Activated naive CD4-positive, alpha-beta T cell treated with Interleukin-2 at 50 U/mL for 16 hours (primary cell): Measurements from ENCODE around the gene CLMP.

Source experiments
- DNase-seq: peaks from one replicate; pipeline ENCODE4 v3.0.0-alpha.2; 2020

Gene CLMP, protein sequence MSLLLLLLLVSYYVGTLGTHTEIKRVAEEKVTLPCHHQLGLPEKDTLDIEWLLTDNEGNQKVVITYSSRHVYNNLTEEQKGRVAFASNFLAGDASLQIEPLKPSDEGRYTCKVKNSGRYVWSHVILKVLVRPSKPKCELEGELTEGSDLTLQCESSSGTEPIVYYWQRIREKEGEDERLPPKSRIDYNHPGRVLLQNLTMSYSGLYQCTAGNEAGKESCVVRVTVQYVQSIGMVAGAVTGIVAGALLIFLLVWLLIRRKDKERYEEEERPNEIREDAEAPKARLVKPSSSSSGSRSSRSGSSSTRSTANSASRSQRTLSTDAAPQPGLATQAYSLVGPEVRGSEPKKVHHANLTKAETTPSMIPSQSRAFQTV

DNA sequence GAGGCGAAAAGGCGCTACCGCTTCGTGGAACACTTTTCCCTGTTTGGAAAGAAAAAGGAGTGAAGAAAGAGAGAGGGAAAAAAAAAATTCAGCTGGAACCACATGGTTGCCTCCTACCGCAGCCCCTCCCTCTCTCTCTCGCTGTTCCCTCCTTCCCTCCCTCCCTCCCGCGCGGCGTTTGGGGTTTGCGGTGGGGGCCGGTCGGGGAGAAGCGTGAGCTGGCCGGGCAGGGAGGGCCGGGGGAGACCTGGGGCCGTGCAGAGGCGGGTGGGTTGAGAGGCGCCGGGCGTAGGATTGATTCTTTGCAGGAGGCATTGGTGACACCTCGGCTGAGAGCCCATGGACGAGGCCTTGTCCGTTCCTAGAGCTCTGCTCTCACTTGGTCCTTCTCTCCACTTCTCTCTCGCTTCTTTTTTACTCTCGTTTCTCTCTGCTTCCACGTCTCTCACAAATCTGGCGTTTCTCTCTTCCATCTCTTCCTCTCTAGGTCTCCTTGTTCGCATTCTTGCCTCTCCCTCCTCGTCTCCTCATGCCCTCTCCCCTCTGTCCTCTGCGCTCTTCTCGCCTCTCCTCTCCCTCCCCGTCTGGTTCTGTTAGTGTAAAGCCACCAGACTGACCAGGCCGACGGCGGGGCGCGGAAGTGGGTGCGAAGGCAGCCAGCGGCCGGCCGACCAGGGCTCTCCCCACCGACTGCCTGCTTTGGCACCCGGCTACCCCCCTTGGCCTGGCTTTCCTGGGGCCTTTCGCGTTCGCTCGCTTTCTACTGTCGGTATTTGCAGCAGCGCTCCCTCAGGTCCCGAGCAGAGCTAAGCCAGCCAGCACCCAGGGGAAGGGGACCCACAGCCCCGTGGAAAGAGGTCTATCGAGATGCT, at the start of gene CLMP:
TSS of gene CLMP (minus strand) at position 61 of the 872 bp plus-strand sequence. CDS start 308 bp downstream, outside the sequence.
- DNase-seq, result peak; percentile 14

DNA sequence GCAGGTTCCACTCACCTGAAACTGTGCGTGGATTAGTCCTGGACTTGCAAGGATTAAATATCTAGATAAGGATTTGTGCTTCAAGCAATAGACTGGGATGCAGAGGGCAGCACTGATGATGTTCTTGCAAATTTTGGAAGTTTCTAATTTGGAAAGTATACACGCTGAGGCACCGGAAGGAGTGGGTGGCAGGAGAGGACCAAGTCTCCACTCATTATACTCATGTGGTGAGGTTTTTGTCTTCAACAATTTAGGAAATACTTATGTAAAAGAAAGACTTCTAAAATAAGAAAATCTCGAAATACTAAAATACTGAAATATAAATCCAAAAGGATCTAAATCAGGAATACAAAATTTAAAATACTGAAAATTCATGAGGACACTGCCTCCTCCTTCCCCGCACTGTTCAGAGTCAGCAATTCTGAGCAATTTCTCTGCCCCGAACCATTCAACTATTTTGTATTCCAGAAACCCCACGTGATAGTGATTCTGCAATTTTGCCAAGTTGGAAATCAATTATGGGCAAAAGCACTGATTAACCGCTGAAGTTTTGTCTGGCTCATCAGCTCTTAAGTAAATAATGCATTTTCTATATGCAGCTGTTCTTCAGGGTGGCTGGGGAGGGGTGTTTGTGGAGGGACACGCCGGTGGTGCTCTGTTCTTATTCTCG, 47.0 kb upstream of the CLMP start:
- DNase-seq, result no peak

DNA sequence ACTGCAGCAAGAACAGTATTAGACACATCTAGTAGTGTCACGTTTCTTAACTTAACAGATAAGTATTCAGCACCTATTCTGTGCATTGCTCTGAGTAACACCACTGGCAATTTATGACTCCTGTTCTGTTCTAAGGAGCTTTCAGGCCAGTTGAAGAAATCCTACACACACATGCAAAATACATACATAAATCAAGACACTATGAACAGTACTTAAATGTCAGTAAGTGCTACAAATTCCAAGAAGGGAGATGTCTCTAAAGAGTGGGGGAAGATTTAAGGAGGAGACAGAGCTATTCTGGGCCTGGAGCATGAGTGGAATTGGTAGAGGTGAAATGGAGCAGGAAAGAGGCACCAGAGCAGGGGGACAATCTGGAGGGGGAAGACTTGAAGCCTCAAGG, 46.2 kb upstream of the CLMP start:
- no peak for DNase-seq

DNA sequence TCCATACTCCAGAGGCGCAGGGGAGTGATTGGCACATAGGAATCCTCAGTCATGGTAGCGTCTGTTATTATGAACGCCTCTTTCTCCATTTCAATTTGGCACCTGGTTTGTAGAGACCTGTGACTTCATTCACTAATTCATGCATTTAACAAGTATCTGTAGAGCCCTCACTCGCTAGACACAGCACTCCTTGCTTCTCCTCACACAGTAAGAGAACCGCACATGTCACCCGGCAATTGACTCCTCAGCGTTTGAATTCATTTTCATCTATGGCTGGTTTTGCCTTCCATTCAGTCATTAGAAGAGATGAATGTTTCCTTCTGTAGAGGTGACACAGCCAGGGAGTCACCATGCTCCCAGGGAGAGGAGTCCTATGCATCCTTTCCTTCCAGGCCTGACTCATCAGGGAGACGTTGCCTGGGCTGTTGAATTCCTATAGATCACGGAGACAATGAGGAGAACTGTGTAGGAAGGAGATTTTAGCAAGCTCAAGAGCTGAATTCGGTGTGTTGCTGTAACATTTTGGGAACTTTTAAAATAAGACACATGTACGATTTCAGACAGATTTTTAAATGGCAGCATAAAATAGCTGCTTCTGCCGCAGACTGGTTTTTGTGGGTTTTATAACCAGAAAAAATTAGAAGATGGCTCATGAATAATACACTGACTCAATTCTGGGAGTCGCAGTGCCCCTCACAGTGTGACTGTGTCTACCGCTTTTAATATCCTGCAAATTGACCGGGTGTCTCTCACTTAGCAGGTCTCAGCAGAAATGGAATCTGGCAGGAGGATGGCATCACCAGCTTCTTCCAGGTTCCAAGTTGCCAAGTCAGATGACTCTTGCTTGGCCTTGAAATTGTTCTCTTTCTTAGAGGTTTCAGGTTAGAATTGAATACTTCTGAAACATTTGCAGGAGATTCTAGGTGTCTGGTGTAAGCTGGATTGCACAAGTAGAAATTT, 44.4 kb upstream of the CLMP start:
- no peak for DNase-seq

DNA sequence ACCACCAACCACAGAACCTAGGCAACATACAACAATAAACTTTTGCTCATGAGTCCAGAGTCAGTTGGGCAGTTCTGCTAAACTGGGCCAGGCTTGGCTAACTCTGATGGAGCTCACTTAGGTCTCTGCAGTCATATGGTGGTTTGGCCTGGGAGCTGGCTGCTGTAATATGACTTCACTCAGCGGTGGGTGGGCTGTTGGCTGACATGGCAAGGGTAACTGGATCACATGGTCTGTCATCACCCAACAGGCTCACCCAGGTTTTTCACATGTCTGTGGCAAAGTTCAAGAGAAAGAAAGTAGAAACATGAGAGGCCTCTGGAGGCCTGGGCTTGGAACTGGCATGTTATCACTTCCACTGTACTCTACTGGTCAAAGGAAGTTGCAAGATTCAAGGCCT, 43.2 kb upstream of the CLMP start:
- no peak for DNase-seq

DNA sequence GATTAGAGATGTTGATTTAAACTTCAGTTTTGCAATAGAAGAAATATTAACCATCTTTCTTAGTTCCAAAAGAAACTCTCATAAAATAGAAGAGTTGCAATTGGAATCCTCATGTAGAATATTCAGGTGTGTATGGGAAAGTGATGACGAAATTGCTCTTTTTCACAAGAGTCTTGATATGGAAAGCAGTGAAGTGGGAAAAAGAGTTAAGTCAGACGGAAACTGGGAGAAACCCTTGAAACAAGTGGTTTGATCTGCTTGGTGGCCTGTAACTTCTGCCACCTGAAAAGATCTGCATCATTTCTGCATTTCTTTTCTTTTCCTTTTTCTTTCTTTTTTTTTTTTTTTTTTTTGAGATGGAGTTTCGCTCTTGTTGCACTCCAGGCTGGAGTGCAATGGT, 41.8 kb upstream of the CLMP start:
- no peak for DNase-seq

DNA sequence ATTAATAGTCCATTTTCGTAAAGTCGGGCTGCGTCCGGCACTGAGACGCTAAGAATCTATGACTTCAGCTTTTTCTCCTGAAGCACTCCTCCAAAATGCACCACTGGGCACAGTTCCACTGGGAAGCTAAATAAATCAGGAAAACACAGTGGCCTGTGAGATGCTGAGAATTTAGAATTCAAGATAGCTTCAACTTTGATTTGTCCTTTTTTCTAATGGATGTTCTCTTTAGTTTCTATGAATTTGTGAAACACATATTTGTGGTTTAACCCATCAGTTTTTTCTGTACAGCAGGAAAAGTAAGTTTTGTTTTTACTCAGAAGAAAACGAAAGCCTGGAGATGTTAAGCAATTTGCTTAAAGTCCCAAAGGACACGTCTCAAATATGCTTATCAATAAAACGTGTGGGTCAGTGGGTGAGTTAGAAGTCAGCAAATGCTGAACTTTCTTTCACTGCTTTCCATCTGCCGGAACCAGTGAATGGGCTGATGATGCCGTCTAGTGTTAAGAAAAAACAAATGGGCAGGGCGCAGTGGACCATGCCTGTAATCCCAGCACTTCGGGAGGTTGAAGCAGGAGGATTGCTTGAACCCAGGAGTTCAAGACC, 40.7 kb upstream of the CLMP start:
- no peak for DNase-seq

DNA sequence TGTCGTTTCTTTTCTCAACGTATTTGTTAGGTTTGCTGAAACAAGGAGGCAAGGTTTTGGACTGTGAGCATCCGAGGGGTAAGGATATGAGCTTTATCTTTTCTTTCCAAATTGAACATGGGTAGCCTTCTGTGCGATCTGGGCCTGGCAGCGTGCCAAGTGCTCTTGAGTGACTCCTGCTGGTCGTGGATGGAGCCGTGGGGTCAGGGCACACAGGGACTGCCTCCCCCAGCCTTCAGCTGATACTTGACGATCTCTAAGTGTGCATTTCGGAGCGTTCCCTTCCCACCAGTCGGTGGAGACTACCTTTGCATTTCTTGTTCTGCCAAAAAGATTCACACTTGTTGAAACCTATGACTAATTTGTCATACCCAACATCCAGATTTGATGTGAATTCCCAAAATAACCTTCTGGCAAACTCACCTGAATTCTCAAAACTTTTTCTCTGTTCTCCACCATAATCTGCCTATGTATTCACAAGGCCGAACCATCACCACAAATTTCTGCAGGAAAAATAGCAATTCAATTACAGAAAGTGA, 40.1 kb upstream of the CLMP start:
- DNase-seq, result peak; percentile 30

DNA sequence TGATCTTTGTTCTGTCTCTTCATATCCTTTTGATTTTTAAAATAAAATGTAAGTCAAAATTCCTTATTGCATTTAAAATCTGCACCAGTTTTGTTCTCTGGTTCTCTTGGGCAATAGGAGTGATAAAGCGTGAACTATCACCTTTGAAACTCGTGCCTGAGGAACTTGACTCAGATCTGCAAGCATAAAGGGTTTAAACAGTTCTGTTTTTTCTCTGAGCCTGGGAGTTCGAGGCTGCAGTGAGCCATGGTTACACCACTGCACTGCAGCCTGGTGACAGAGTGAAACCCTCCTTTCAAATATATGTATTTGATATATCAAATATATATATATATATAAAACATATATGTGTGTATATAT, 38.9 kb upstream of the CLMP start:
- DNase-seq, result no peak

DNA sequence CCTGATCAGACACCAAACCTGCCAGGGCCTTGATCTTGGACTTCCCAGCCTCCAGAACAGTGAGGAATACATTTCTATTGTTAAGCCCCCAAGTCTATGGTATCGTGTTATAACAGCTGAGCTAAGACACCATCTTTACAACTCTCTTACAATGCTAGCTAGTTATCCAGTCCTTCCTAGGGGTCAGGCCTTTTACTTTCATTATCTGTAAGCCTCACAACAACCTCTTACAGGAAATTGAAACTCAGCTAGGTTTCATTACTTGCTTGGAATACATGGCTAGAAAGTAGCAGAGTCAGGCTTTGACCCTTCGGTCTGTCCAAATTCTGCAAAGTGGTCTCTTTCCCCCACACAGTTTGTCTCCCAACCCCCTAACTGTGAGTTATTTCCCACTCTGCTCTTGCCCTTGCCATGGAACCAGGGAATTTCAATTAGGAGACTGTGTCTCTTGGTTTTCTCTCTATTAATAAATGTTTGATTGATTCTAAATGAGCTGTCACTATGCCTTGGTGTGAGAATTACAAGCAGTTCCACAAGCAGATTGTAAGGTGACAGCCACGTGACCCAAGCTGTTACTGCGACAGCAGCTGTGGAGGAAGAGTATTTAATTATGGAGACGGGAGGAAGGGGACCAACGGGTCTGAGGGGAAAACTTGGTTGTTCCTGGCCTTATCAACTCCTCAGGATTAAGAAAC, 38.4 kb upstream of the CLMP start:
- no peak for DNase-seq

DNA sequence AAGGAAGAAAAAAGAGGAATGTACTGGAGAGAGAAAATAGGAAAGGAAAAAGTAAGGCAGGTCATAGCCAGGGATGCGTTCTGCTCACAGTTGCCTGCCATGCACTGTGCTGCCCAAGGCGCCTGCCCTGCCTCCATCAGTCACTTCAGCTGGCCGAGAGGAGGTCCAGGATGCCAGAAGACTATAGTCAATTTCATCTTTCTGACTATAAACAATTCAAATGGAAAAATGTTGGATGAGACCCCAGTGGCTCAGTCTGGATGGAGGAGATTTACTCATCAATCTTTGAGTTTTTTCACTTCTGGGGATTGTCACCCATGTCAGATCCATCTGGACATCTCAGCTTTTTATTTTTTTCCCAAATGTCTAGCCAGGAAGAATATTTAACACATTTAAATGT, 36.7 kb upstream of the CLMP start:
- no peak for DNase-seq

DNA sequence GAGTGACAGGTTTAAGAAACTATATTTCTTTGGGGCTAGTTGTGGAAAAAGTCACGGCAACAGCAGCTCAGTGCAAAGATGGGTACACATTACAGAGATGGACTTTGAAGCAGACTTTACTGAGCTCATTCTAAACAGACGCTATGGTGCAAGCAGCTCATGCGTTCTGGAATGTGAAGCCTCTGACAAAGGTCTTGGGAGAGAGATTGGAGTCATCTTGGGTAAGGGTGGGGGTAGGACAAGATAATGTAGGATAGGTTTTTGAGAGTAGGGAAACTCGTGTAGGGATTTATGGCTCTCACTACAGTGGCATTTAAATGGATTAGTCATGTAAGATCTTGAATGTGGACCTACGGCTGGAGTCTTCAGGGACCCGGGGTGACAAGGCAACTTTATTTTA, 36.2 kb upstream of the CLMP start:
- DNase-seq, result no peak

DNA sequence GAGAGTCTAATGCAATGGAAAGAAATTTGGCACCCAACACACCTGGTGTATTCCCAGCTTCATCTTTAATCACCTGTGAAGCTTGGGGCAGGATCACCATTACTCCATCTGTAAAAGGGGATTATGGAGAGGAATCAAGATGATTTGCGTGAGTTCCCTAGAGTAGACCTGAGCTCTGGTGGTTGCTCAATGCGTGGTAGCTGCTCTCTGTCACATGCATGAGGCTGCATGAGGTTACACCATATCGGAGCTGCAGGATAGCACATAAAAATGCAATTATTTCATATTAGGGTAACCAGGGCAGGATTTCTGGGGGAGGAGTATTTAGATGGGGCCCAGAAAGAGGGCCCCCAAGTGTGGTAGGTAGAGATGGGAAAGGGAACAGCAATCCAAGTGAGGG, 35.3 kb upstream of the CLMP start:
- no peak for DNase-seq

DNA sequence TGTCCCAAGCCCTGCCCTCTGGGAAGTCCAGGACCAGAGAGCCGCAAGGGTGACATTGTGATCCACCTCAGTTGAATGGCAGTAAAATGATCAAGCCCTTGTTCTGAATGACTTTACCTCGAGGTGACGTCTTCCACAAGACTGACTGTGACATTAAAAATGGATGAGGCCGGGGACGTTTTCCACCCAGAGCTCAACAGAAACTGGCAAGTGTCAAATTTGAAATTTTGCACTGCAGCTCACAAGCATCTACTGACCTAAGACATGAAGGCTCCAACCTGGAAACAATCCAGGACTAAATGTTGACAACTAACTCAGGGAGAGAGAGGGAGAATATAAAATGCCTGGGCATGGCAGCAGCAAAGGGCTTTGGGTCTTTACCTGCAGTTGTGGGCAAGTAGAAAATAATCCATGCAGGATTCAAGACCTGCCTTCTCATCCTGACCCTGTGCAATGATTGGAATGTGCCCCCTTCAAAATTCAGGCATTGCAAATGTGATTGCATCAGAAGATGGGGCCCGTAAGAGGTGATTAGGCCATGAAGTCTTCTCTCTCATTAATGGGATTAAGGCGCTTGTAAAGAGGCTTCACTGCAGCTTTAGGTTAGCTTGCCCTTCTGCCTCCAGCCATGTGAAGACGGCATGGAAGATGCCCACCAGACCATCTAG, 33.6 kb upstream of the CLMP start:
- DNase-seq, result no peak

DNA sequence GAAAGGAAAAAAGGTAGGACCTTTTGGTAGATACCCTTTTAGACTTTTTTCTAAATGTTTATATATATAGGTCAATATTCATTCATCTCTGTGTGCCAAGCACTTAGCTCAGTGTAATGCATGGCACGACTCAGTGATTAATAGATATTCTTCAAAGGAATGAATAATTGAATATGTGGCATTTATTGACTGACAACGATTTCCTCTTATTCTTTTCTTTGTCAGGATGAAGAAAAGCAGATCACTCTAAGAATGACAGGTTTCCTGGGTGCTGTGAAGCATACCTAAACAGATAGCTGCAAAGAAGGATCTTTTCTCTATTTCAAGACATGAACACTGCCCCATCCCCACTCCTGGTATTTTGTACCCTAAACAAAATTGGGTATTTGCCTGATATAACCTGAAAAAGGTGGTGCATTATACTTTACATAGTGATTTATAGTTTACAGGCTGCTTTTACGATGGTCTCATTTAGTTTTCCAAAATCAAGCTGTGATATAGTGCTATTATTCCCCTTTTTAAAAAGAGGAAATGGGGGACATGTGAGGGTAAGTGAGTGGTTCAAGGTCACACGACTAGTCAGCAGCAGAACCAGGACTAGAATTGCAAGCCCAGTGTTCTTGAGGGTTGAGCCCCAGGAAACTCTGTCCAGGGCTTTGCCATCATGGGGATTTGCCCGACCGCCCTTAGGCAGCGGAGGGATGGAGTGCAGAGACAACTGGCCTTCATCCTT, 32.9 kb upstream of the CLMP start:
- no peak for DNase-seq

DNA sequence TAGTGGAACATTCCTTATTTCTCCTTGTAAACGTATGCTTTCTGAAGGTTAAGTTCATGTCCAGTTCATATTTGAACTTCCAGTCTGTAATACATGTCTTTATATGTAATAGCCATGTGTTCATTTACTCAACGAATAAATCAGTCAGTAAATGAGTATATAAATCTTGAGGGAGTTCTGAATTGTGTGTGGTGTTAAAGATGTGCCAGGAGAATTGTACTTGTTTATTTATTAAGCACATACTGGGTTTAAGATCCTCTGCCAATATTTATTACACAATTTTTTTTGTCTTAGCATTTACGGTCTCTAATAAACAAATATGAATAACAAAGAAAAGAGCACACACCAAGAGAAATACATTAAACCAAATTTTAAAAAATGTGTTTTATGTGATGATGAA, 26.5 kb upstream of the CLMP start:
- DNase-seq, result no peak

DNA sequence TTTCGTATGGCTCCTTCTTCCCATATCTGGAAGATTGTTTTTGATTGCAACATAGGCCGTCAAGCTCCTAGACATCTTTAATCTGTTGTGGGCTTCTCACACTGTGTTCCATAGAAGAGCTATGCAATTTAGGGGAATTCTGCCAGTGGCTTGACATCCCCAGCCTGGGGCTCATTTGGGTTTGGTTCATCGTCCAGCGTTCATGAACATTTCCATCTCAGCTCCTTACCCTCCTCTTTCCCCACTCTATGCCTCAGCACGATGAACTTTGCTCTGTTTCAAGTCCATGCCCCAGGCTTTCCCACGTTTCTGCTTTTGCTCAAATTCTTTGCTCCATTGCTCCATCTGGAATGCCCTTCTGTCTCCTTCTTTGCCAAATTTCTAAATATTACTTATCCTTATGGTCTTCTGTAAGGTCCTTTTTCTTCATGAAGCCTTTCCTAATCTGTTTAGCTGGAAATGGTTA, 26.1 kb upstream of the CLMP start:
- no peak for DNase-seq

DNA sequence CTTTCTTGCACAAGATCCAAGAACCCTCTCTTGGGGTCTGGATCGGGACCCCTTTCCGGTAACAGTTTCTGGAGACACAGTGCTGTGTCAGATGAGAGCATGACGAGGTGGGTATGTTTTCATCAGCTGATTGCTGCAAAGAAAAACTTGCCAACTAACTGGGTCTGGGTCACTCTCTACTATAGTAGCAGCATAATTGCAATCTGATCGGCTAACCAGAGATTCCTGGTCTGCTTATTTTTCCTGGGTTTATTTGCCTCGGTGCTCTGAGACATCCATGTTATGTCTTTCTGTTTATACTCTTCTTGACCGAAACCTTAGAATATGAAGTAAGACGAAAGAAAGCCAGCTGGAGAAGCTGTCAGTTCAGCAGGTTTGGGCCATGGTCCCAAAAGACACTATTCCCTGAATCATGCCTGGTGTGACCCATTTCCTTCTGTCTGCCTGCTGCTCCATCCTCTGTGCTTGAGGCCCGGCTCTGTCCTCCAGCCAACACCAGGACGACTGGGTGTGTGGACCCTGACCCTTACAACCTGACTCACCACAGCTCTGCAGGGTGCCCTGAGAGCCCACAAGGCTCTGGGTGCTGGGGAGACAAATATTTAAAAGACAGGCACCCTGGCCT, 24.1 kb upstream of the CLMP start:
- DNase-seq, result no peak

DNA sequence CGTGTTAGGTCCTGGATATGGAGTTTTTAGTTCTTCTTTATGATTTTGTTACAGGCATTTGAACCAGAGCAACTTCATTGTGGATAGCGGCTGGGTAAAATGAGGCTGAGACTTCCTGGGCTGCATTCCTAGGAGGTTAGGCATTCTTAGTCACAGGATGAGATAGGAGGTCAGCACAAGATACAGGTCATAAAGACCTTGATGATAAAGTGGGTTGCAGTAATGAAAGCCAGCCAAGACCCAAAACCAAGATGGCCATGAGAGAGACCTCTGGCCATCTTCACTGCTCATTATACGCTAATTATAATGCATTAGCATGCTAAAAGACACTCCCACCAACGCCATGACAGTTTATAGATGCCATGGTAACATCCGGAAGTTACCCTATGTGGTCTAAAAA, 23.4 kb upstream of the CLMP start:
- no peak for DNase-seq
